ENCODE measurements around the gene ZCRB1.
A peak's percentile ranks its signal among the peaks of the same experiment; 100 is the strongest.

ZCRB1 gene

DNA sequence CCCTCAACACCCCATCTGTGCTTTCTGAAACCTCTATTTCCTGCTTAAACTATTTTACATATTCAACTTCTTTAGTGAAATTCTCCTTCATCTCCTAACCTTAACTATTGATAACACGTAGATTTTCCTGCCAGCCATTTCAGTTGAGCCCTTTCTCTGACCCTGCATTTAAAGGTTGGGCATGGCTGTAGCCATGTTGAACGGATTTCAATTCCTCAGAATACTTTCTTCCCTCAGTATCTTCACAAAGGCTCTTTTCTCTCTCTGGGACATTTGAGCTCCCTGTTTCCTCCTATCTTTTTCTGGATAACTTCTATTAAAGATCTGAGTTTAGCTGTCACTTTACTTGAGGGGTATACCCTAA, 1.3 kb upstream of the ZCRB1 start:
- no peak for DNase-seq

DNA sequence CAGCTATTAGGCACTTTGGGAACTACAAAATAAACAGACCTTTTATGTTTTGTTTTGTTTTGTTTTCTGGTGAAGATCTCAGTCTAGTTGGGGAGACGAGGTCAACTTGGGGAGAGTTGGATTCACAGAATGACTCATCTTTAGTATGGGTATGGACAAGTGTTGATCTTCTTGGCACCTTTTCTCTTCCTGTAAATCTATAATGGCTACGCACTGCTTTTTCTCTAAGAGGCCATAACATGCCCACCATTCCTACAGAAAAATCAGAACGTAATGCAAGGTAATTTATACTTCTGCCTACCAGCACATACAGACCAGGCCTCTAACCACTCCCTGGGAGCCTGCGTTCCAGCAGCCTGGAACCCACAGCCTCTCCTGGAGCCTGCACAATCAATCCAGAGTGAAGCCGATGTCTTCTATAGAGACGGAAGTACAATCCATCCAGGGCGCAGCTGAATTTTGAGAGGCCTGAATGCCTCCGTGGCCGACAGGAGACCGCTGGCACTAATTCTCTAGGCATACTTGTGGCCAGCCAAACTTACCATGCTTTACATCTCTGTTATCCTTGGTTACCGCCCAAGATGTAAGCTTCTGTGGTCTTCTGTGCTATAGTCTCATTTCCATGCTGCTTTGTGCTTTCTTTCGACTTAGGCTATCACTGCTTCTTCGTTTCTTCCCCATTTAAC, 790 bp upstream of the ZCRB1 start:
- peak; percentile 19 to 22 for DNase-seq

DNA sequence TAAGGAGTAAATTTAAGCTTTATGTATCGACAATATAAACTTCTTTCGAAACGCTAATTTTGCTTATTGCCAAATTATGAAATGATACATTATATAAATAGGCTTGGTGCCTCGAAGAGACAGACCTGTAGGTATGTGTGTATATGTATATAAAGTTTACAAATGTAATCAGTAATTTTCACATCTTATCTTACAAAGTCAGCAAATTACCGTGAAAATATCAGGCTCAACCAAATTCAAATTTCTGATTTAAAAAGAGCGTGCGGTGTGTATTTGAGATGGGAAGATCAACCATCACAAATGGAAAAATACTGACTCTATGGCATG, 605 bp downstream of the ZCRB1 start:
- DNase-seq, result no peak

DNA sequence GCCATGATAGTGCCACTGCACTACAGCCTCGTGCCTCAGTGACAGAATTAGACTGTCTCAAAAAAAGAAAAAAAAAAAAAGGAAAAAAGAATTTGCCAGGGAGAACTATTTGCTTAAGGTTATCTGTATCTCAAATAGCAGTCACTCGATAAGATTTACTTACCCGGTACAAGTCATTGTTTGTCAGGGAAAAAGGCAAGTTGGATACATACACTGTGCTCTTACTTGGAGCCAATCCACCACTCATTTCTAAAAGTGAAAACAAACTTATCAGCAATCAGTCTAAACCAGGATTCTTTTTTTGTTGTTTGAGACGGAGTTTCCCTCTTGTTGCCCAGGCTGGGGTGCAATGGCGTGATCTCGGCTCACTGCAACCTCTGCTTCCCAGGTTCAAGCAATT, 2.0 kb downstream of the ZCRB1 start:
- DNase-seq, result no peak

DNA sequence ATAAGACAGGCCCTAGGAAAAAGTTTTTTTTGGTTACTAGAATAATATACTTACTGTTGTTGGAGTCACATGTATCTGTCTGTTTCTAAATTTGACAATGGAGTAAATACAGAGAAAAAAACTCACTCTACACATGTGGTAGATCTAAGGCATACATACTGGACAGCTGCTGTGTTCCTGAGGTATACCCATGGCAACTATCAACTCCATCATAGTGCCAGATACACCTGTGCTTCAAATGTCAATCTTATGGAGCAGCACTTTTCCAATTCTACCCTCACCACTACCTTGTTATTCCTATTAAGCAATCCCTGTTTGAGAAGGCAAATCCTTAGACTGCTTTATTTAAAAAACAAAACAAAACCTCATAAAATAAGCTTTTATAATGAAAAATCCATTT, 3.3 kb downstream of the ZCRB1 start:
- no peak for DNase-seq

DNA sequence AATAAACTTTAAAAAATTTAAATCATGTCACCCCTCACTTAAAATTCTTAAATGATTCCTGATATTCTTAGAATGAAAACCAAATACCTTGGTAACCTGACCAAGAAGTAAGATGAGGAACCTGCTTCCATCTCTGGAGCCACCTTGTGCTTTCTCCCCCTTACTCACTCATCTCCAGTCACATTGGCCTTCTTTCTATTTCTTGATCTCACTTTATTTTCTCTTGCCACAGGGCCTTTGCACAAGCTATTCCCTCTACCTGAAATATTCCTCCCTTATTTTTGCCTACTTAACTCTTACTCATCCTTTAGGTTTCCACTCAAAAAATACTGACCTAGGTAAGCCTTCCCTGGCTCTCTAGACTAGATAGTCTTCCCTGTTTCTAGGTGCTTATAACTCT, 5.1 kb downstream of the ZCRB1 start:
- no peak for DNase-seq

DNA sequence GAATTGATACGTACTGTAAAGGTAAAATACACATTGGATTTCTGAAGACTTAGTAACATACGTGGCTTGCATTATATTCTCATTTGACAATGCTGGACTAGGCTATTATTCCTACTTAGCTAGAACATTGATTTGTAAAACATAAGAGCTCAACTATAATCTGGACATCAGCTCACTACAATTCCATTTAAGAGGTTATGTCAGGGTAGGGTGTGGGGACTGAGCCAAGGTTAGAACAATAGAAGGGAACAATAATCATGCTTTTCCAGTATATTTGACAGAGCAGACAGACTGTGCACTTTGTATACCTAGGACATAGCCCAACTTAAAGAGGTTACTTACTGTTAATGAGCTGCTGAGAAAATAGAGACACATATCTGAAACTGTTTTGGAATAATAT, 10.8 kb downstream of the ZCRB1 start:
- DNase-seq, result no peak

DNA sequence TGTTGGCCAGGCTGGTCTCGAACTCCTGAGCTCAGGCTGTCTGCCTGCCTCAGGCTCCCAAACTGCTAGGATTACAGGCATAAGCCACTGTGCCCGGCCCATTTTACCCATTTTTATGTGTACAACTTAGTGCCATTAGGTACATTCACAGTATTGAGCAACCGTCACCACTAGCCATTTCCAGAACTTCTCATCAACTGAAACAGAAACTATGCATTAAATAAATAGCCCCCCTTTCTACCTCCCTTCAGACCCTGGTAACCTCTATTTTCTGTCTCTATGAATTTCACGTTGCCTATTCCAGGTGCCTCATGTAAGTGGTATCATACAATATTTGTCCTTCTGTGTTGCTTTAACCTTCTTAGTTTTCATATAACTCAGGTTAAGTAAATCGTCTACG, 15.9 kb downstream of the ZCRB1 start:
- no peak for DNase-seq

DNA sequence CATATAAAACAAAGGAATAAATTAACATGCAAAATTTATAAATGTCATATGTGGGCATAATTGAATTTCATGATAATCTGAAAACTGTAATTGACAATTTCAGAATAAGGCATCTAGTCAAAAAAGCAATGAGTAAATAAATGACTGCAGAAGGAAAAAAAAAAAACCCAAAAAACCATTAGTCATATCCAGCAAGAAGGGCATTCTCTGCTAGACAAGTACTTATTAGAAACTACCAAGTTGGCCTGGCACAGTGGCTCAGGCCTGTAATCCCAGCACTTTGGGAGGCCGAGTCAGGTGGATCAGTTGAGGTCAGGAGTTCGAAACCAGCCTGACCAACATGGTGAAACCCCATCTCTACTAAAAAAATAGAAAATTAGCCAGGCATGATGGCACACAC, 17.5 kb downstream of the ZCRB1 start:
- DNase-seq, result no peak

DNA sequence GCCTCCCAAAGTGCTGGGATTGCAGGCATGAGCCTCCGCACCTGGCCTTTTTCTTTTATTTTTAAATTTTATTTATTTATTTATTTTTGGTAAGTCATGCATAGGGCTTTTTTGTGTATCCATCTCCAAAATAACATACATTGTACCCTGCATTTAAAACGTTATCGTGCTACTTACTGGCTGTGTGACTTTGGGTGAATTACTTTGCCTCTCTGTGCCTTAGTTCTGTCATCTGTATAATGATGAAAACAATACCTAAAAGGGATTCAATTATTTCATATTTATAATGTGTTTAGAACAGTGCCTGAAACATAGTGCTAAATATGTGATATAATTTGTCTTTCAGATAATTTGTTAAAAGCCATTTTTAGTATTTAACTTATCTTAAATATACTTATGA, 19.6 kb downstream of the ZCRB1 start:
- DNase-seq, result no peak

DNA sequence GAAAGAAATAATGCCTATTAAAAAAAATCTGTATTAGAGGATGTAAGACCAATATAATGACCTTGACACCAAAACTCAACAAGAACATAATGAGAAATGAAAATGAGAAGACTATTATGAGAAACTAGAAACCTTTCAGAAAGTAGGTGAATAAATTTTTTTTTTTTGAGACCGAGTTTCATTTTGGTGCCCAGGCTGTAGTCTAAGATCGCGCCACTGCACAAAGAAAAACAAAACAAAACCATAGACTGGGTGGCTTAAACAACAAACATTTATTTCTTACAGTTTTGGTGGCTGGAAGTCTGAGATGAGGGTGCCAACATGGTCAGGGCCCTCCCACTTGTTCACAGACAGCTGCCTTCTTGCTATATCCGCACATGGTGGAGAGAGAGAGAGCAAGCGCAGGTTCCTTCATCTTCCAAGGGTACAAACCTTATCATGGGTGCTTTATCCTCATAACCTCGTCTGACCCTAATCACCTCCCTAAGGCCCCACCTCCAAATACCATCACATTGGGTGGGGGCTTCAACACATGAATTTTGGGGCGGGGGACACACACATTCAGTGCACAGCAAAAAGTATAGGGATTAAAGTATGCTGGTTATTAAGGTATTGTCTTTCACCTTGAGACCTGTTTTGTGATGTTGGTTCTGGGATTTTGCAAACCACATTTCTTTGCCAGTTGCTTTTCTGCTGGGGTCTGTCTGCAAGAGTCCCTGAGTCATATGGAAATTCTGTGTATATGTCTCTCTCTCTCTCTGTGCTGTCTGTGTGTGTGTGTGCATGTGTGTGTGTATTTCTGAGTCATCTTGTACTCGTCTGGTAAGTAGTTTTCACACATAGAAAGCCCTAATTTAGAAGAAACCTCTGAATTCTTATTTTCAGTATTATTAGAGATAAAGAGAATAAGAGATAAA, 26.2 kb downstream of the ZCRB1 start:
- DNase-seq, result no peak

DNA sequence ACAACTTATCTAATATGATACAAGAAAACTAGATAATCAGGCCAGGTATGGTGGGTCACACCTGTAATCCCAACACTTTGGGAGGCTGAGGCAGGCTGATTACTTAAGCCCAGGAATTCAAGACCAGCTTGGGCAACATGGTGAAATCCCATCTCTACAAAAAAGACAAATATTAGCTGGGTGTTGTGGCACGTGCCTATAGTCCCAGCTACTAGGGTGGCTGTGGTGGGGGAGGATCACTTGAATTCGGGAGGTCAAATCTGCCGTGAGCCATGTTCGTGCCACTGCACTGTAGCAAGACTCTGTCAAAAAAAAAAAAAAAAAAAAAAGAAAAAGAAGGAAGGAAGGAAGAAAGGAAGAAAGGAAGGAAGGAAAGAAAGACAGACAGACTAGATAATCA, 27.0 kb downstream of the ZCRB1 start:
- no peak for DNase-seq

DNA sequence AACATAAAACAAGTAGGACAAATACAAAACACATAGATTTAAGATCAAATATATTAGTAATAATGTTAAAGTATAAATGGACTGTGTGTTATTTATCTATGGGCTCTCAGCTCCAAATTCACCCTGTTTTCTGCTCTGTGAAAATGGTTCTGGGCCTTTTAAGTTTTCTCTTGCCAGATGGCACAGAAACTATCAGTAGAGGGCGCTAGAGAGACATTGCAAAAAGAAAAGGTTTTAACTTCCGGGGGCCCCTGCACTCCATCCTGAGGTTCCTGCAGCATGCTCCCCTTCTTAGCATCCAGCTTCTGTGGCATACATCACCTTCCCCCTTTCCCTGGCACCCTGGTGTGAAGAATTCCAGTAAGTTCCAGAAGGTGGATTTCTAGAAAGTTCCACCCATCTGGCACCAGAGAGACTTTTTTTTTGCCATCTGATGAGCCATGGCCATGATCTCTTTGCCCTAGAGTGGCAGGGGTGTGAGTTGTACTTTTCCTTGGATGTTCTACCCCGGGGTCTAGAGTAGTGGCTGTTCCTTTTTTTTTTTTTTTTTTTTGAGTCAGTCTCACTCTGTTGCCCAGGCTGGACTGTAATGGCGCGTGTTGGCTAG, 29.3 kb downstream of the ZCRB1 start:
- DNase-seq, result peak in 1 of 2 experiments; percentile 35

DNA sequence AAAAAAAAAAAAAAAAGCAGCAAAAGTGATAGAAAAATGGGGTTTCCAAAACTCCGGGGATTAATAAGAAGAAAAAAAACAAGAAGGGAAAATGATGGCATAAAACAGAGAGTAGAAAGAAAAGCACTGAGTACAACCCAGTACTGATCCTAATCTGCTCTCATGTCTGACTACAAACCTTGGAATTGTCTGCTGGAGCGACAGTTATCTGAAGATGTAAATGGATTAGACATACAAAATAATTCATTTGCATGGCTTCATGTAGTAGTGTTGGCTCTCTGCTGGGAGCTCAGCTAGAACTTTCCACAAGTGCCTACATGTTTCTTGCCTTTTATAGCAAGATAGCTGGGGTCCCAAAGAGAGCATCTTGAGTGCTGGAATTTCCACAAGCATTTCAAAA, 34.2 kb downstream of the ZCRB1 start:
- DNase-seq, result no peak

DNA sequence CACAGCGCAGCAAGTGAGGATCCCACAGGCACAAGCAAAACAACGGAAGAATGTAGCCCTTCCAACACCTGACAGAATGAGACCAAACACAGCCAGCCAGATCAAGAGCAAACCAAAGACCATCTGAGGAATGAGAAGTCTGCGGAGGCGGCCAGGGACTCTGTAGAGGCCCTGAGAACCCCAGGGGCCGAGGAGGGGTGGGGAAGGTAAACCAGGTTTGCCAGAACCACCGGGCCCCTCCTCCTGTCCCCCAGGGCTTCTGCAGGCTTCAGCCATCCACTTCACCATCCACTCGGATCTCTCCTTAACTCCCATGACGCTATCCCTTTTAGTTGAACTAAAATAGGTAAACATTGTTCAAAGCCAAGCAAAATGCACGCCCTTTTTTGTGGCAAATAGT, 37.4 kb downstream of the ZCRB1 start:
- no peak for DNase-seq

DNA sequence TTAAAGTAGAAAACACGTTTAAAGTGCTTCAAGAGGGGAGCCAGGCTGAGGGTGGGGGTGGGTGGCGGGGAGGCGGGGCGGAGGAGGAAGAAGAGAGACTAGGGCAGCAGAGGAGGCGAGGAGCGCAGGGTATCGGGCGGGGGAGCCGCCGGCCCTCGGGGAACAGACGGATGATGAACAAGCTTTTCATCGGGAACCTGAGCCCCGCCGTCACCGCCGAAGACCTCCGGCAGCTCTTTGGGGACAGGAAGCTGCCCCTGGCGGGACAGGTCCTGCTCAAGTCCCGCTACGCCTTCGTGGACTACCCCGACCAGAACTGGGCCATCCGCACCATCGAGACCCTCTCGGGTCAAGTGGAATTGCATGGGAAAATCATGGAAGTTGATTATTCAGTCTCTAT, 39.2 kb downstream of the ZCRB1 start:
- DNase-seq, result no peak

DNA sequence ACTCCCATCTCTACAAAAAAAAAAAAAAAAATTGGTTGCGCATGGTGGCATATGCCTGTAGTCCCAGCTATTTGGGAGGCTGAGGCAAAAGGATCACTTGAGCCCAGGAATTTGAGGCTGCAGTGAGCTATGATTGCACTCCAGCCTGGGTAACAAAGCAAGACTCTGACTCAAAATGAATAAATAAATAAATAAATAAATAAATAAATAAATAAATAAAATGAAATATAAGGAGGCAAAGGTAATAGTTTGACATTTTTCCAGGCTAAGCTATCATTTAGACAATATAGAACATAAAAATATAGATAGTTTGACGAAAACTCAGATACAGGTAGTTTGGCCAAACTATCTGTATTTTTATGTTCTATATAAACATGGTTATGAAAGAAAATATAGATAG, 40.5 kb downstream of the ZCRB1 start:
- no peak for DNase-seq

DNA sequence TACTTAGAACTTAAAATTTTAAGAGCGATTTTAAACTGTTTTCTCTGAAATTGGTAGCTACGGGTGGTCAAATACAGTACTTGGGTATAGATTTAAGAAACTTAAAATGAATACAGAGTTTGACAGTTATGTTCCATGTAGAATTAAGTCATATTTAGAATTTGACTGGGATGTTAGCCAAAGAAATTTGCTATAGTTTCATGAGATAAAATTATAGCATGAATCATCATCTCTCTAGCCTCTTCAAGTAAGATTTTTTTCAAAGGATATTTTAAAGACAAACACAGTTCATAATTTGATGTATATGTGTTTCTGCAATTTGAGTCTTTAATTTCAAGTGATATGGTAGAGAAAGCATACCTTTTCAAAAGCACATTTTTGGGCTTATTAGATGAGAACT, 41.0 kb downstream of the ZCRB1 start:
- DNase-seq, result no peak

DNA sequence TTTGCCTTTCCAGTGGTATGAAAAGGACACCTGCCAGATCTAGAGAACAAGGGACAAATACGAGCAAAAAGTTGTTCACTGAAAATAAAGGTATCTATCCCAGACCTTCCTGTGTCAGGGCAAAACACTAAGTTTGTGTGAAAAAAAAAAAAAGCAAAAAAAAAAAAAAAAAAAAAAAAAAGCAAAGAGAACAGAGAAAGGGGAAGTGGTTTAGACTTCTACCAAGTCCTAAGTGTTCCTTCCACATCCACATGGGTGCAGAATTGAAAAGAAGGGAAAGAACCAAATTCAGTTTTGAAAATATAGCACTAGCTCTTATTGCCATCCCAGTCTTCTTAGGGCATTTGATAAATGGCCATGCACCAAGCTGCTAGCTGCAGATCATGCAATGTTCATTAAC, 41.7 kb downstream of the ZCRB1 start:
- peak; percentile 30 to 55 for DNase-seq

DNA sequence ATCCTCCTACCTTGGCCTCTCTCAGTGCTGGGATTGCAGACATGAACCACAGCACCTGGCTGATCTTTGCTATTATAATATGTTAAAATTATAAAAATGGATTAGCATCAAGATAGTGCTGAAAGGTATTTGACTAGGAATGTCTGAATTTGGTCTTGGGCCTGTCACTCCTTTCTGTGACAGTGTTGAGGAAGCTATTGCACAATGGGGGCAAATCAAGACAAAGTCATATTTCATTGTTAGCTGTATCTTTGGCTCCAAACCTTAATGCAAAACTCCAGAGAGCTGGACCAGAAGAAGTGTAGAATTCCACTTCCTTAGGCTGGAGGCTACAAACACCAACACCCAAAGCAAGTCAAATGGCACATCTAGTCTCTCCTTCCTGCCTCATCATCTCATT, 42.2 kb downstream of the ZCRB1 start:
- peak; percentile 24 to 29 for DNase-seq

DNA sequence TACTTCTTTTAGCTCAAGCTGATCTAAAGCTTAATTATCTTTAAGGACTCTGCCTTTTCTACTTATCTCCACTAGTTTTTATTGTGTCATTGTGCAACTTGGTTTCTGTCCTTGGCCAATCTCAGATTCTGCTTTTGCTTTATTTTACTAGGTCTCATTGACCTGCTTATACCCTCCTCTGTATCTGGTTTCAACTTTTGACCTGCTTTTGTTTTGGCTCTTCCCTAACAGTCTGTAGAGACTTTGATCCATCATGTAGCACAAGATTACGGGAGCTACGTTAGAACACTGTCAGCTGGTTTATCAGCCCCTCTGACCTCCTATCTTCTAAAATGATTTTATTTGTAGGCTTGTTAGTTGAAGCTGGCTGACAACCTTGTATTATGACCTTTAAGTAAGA, 43.6 kb downstream of the ZCRB1 start:
- DNase-seq, result no peak

DNA sequence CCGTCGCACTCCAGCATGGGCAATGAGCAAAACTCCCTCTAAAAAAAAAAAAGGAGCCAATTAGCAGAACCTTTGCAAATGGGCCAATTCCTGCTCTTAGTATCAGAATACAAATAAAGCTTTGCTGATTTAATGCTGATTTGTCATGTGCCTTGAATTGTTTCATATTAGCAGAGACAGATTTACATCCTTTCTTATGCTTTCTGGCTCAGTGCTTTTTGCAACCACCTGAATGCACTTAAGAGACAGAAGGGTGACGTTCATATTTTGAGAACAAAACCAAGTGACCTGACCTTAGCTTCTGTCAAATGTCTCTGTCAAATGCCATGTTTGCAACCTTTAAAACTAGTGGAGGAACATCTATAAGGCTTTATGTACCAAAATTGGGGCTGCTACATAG, 44.0 kb downstream of the ZCRB1 start:
- DNase-seq, result no peak

DNA sequence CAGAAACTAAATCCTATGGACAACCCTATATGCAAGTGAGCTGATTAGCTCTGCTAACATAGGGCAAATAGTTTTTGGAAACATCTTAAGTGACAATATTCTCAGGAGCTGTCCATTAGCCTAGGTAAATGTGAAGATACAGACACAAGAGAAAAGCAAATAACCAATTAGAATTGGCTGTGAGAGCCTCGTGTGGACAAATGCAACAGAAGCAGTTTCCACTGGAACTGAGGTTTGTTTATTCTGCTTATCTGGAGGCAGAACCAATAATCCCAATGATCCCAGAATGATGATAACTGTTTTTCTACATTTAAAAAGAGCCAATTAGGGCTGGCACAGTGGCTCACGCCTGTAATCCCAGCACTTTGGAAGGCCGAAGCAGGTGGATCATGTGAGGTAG, 44.6 kb downstream of the ZCRB1 start:
- no peak for DNase-seq

DNA sequence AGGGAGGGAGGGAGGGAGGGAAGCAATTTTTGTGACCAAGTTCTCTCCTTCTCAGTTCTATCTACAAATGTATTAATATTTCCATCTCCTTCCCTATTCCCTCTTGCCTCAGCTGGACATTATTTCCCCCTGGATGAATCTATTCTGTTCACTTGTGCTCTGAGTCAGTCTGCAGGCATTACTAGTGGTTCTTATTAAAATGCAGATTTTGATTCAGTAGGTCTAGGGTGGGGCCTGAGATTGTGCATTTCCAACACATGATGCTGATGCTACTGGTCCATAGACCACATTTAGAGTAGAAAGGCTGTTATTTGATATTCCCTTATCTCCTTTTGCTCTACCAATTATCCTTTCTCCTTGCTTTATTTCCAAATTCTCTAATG, 47.8 kb downstream of the ZCRB1 start:
- DNase-seq, result no peak
